Testis (tissue), 2 donors: Measurements from ENCODE around the gene GPR146.

Source experiments
- POLR2A ChIP-seq: fragments of 450-650 bp; IDR thresholded peaks from one replicate; pipeline ENCODE4 v1.6.1; 2017; ENCODE audit warnings: antibody characterized with exemption, mild to moderate bottlenecking, moderate library complexity
- TF ChIP-seq, protein P1 (sequence below), 3 experiments: fragments of 450-650 bp in 2 of 3; fragments of 200-600 bp in 1 of 3; sonication (generic) in 1 of 3; IDR thresholded peaks; one replicate each; pipeline ENCODE4 v1.5.1; 2016 to 2019; ENCODE audit warnings: antibody characterized with exemption in 3 of 3, mild to moderate bottlenecking in 2 of 3, moderate library complexity in 1 of 3

DNA sequence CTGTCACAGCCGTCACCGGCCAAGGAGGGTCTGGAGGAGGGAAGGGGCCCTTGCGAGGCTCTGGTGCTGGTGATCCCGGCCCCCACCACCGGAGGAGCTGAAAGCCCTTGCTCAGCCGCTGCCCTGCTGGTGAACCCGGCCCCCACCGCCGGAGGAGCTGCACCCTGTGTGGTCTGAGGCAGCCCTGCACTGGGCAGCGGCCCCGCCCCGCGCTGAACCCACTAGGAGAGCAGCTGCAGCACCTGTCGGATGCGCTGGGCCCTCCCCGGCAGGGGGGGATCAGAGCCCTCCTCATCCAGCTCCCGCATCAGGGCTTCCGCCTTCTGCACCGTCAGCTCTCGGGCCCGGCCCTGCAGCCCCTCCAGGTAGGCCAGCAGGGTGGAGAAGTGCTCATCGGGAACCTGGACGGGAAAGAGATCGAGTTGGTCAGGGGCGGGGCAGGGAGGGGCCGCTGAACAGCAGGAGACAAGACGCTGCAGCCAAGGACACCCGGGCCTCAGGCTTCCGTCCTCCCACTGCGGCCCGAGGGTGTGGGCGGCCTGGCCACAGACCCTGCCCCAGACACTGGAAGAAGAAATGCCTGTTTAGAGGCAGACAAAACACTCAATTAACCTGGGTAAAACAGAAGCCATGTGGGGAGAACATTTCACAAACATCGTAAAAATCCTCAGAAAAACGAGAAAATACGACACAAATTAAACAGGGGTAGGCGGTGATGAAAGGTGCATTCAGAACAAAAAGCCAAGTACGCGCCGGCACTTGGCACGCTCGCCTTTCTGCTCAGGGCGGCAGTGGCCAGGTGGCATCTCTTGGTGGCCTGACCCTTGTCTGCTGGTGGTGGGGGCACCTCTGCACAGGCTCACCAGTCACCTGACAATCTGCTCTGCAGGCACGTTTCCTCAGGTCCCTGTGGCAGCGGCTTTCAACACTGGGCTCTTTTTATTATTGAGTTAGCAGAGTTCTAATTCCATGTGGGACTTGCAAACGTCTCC lies 46.6 kb upstream of the GPR146 start:
- TF ChIP-seq, protein P1, sequence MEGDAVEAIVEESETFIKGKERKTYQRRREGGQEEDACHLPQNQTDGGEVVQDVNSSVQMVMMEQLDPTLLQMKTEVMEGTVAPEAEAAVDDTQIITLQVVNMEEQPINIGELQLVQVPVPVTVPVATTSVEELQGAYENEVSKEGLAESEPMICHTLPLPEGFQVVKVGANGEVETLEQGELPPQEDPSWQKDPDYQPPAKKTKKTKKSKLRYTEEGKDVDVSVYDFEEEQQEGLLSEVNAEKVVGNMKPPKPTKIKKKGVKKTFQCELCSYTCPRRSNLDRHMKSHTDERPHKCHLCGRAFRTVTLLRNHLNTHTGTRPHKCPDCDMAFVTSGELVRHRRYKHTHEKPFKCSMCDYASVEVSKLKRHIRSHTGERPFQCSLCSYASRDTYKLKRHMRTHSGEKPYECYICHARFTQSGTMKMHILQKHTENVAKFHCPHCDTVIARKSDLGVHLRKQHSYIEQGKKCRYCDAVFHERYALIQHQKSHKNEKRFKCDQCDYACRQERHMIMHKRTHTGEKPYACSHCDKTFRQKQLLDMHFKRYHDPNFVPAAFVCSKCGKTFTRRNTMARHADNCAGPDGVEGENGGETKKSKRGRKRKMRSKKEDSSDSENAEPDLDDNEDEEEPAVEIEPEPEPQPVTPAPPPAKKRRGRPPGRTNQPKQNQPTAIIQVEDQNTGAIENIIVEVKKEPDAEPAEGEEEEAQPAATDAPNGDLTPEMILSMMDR (IDR thresholded peaks at IDR 0.05), result no peak
- TF ChIP-seq POLR2A, result no peak
